K562 (cell line): Measurements from ENCODE around the gene CALCOCO2. TPM values are rescaled to one million over a fixed set of nuclear protein-coding genes. Genes with fewer than 3 reads are reported as not detected.

ENCODE experiments used
- ATF6 ChIP-seq: sonication (generic); formaldehyde crosslinking; IDR thresholded peaks from 2 replicates; pipeline ENCODE4 v1.4.0; 2020; ENCODE audit warnings: mild to moderate bottlenecking, missing genetic modification reagents
- BHLHE40 ChIP-seq: IDR thresholded peaks from 2 replicates; pipeline ENCODE4 v1.6.1; 2011; ENCODE audit warnings: low read length, improper control_type of control experiment
- CLOCK ChIP-seq: fragments of 250-450 bp; sonication (Bioruptor Pico); IDR thresholded peaks from 2 replicates; pipeline ENCODE4 v1.4.0; 2020; ENCODE audit warnings: mild to moderate bottlenecking, moderate library complexity, borderline replicate concordance
- CREM ChIP-seq: IDR thresholded peaks from 2 replicates; pipeline ENCODE4 v1.6.1; 2014; ENCODE audit warnings: antibody characterized with exemption, low read depth
- DMBX1 ChIP-seq: fragments of 250-450 bp; sonication (Bioruptor Pico); IDR thresholded peaks from 2 replicates; pipeline ENCODE4 v1.8.0; 2022; ENCODE audit warnings: inconsistent platforms, mild to moderate bottlenecking, moderate library complexity, borderline replicate concordance
- EP400 ChIP-seq: fragments of 450-650 bp; IDR thresholded peaks from 2 replicates; pipeline ENCODE4 v1.6.1; 2017; ENCODE audit warnings: antibody characterized with exemption, mild to moderate bottlenecking, moderate library complexity
- FOXA1 ChIP-seq: fragments of 450-650 bp; IDR thresholded peaks from 2 replicates; pipeline ENCODE4 v1.6.1; 2016; ENCODE audit warnings: mild to moderate bottlenecking, borderline replicate concordance
- FOXM1 ChIP-seq, 2 experiments: fragments of 450-650 bp in 1 of 2; sonication (generic) in 1 of 2; formaldehyde crosslinking in 1 of 2; IDR thresholded peaks; 2 replicates each; pipeline versions ENCODE4 v1.6.1 to v1.9.0; 2017 to 2022; ENCODE audit warnings: low read depth in 2 of 2, mild to moderate bottlenecking in 2 of 2, missing genetic modification reagents in 1 of 2, moderate library complexity in 1 of 2
- HDAC1 ChIP-seq, 2 experiments: fragments of 450-650 bp; IDR thresholded peaks; 2 replicates each; pipeline ENCODE4 v1.6.1; 2016 to 2017; ENCODE audit warnings: inconsistent platforms in 1 of 2, mild to moderate bottlenecking in 1 of 2, moderate library complexity in 1 of 2
- HDAC6 ChIP-seq: IDR thresholded peaks from 2 replicates; pipeline ENCODE4 v1.6.1; 2012; ENCODE audit warnings: low read depth, mild to moderate bottlenecking, control low read depth, inconsistent platforms, low read length, moderate library complexity
- HDGF ChIP-seq: fragments of 450-650 bp; IDR thresholded peaks from 2 replicates; pipeline ENCODE4 v1.6.1; 2016
- HINFP ChIP-seq: fragments of 450-650 bp; conservative IDR thresholded peaks from 2 replicates; pipeline ENCODE4 v1.6.1; 2016; ENCODE audit warnings: missing genetic modification characterization, low read depth, mild to moderate bottlenecking, control low read depth, missing compliant biosample characterization
- ID3 ChIP-seq, 2 experiments: fragments of 250-450 bp in 1 of 2; fragments of 450-650 bp in 1 of 2; sonication (Bioruptor Pico) in 1 of 2; IDR thresholded peaks; 2 replicates each; pipeline versions ENCODE4 v1.6.1 to v1.8.0; 2016 to 2021; ENCODE audit warnings: mild to moderate bottlenecking in 2 of 2, moderate library complexity in 2 of 2, missing compliant biosample characterization in 1 of 2, missing genetic modification characterization in 1 of 2
- KDM5B ChIP-seq: fragments of 200-600 bp; sonication (generic); IDR thresholded peaks from 2 replicates; pipeline ENCODE4 v1.6.1; 2012; ENCODE audit warnings: low read depth, mild to moderate bottlenecking, moderate library complexity, low read length, control low read depth, inconsistent platforms; ENCODE audit not compliant: insufficient replicate concordance
- MAFG ChIP-seq: fragments of 450-650 bp; conservative IDR thresholded peaks from 2 replicates; pipeline ENCODE4 v1.6.1; 2016; ENCODE audit warnings: missing genetic modification characterization, missing compliant biosample characterization
- RCOR1 ChIP-seq, 2 experiments: IDR thresholded peaks; 2 replicates each; pipeline ENCODE4 v1.6.1; 2012; ENCODE audit warnings: low read depth in 2 of 2, low read length in 2 of 2, borderline replicate concordance in 1 of 2, improper control_type of control experiment in 1 of 2
- SUPT5H ChIP-seq: fragments of 450-650 bp; IDR thresholded peaks from 2 replicates; pipeline ENCODE4 v1.6.1; 2016
- TBP ChIP-seq: optimal IDR thresholded peaks from 2 replicates; pipeline ENCODE3; 2011; ENCODE audit warnings: low read depth, low read length, improper control_type of control experiment
- ZNF79 ChIP-seq: fragments of 250-450 bp; sonication (Bioruptor Pico); IDR thresholded peaks from 2 replicates; pipeline ENCODE4 v1.4.0; 2020; ENCODE audit warnings: low read depth, mild to moderate bottlenecking, moderate library complexity
- polyA plus RNA-seq, 8 experiments: library from polyadenylated mRNA; depleted of rRNA in 4 of 8; stranded (reverse) in 5 of 8; unstranded in 3 of 8; fragments of >200 nt; fragmentation: Nextera tagmentation in 2 of 8; fragmentation: Illumina TruSeq in 1 of 8; extraction: Ambion mirVana in 2 of 8; extraction: Trizol in 1 of 8; gene quantifications; 2 replicates each; pipeline versions ENCODE4 v1.2.1 to v1.2.3, GENCODE V29; 2011 to 2014; ENCODE audit warnings: inconsistent platforms in 1 of 8, missing spikeins in 1 of 8
- total RNA-seq, 7 experiments: library from RNA; depleted of rRNA in 6 of 7; stranded (reverse); fragments of >200 nt in 6 of 7; fragmentation: Illumina TruSeq in 2 of 7; extraction: Trizol in 2 of 7; gene quantifications; 2 replicates each; pipeline versions ENCODE4 v1.2.1 to v1.2.3, GENCODE V29; 2011 to 2021; ENCODE audit warnings: low replicate concordance in 1 of 7

Gene CALCOCO2
- total and polyA plus RNA-seq, 9 of the 15 experiments (the other 6 are each of a cell fraction or from before 2014, with no cell fraction given), result 24.1 to 87.3 (median 67.5) TPM

- no peak for TF ChIP-seq MAFG (tag)
- peak; percentile 40; the same call in 1 of the 2 replicates for TF ChIP-seq FOXA1
- TF ChIP-seq CREM, result 0 out of 2 replicates have a peak, but pooled peaks have one; percentile 6
- peak; percentile 90 to 99 for TF ChIP-seq RCOR1 (IDR thresholded peaks at IDR 0.05; ENCODE audit: borderline replicate concordance in 1 of 2, low read depth in 2 of 2, low read length in 2 of 2)
- TF ChIP-seq BHLHE40, result peak; percentile 46; the same call in 1 of the 2 replicates
- TF ChIP-seq DMBX1 (CRISPR knock-in tag), result no peak
- 0 out of 2 replicates have a peak, but pooled peaks have one; percentile 18 for TF ChIP-seq FOXM1 (IDR thresholded peaks at IDR 0.05; ENCODE audit: low read depth)
- TF ChIP-seq FOXM1 (CRISPR knock-in tag; IDR thresholded peaks at IDR 0.05; ENCODE audit: low read depth), result no peak
- TF ChIP-seq HDAC6, result no peak
- peak in 1 of 2 experiments; percentile 93; a peak in 2 of 4 replicates for TF ChIP-seq HDAC1 (IDR thresholded peaks at IDR 0.05)
- no peak for TF ChIP-seq ATF6 (CRISPR knock-in tag)
- no peak for TF ChIP-seq CLOCK
- TF ChIP-seq EP400, result no peak
- TF ChIP-seq HDGF, result no peak
- TF ChIP-seq SUPT5H, result no peak
- no peak for TF ChIP-seq ZNF79 (CRISPR knock-in tag)
- no peak for TF ChIP-seq HINFP (tag)
- no peak for TF ChIP-seq TBP
- TF ChIP-seq KDM5B, result no peak
- no peak for TF ChIP-seq ID3 (CRISPR knock-in tag; IDR thresholded peaks at IDR 0.05)
- TF ChIP-seq ID3 (tag; IDR thresholded peaks at IDR 0.05), result peak; percentile 97
Observed at GRCh38 chr17:48871551-48872351, 40.9 kb downstream of the CALCOCO2 start (continued).
